Cardiac muscle cell (in vitro differentiated cells and primary cell): Measurements from ENCODE around the gene KRTAP12-3. TPM values are rescaled to one million over a fixed set of nuclear protein-coding genes. Genes with fewer than 3 reads are reported as not detected.
"Not testable (repeated sequence)": the region's sequence is repeated elsewhere in the genome, so short reads cannot be mapped to it uniquely, and the experiment has no call there.

ENCODE experiments used
- DNase-seq, 2 donors: peaks; one replicate each; pipeline versions ENCODE4 v3.0.0 to v3.0.0-alpha.2; 2010 to 2017; ENCODE audit warnings: low read depth in 1 of 2, low spot score in 1 of 2
- H3K27ac ChIP-seq: fragments of 200-600 bp; sonication (generic); 2 replicates; pipeline ENCODE4 v1.5.1; 2016
- H3K27me3 ChIP-seq: fragments of 200-600 bp; sonication (generic); 2 replicates; pipeline ENCODE4 v1.6.0; 2016; ENCODE audit warnings: control low read depth
- H3K36me3 ChIP-seq: fragments of 200-600 bp; sonication (generic); 2 replicates; pipeline ENCODE4 v1.5.1; 2016; ENCODE audit warnings: control low read depth
- H3K4me1 ChIP-seq: fragments of 200-600 bp; sonication (generic); 2 replicates; pipeline ENCODE4 v1.8.1; 2017; ENCODE audit warnings: low read depth, mild to moderate bottlenecking, mixed run types
- H3K4me3 ChIP-seq: fragments of 200-600 bp; sonication (generic); 2 replicates; pipeline ENCODE4 v1.5.1; 2016; ENCODE audit warnings: mild to moderate bottlenecking
- H3K9me3 ChIP-seq: fragments of 200-600 bp; sonication (generic); 2 replicates; pipeline ENCODE4 v1.5.1; 2017; ENCODE audit warnings: low read depth, mild to moderate bottlenecking, control low read depth
- CTCF ChIP-seq: IDR thresholded peaks from 2 replicates; pipeline ENCODE4 v1.5.1; 2012; ENCODE audit warnings: low read depth, mild to moderate bottlenecking, low read length
- polyA plus RNA-seq: library from polyadenylated mRNA; unstranded; fragments of >200 nt; fragmentation: Nextera tagmentation; extraction: Ambion mirVana; gene quantifications from 2 replicates; pipeline ENCODE4 v1.2.1, GENCODE V29; 2016
- total RNA-seq: library from RNA; depleted of rRNA; stranded (reverse); fragments of >200 nt; gene quantifications from 2 replicates; pipeline ENCODE4 v1.2.3, GENCODE V29; 2016

The KRTAP12-3 gene
- total and polyA plus RNA-seq, 2 experiments from 2014 or later: not detected

- H3K27ac ChIP-seq: no peak overlapping the region
- H3K4me3 ChIP-seq: no peak overlapping the region
- H3K9me3 ChIP-seq: no peaks in the 10 kb centered on the region
- H3K27me3 ChIP-seq: no peaks in the 10 kb centered on the region
- DNase-seq: no peak
- no peak for TF ChIP-seq CTCF
- H3K4me1 ChIP-seq: no peaks in the 10 kb centered on the region
- H3K36me3 ChIP-seq: no peaks in the 10 kb centered on the region
Measured at GRCh38 chr21:44653656-44654575, 3.8 kb upstream of the KRTAP12-3 start.

DNA sequence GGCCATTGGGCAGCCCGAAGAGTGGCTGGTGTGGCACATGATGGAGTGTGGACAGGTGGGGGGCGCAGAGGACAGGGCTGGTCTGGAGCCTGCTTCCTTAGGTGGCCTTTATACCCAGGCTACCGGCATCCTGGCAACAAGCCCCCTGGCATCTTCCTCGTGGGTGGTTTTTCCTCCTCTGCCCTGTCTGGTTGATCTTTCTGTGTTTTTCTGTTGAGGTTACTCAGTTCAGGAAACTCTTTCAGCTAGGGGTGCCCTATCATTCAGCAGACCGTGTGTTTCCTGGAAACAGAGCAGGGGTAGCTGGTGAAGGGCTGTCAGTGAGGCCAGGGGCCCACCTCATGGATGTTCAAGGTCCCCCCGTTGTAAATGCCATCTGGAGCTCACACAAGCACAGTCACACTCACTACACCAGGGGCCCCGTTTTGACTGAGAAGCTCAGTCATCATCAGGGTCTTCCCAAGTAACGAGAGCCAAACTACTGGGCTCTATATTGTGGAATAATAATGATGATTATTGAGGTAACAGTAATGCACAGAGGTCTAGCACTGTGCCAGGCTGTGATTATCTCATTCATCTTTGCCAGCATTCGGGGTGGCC is 3.1 kb upstream of the KRTAP12-3 start, which contains the start of gene KRTAP12-4:
KRTAP12-4 (minus strand) TSS at position 84 of the 600 bp plus-strand sequence; CDS start at position 39, 45 bp downstream.
- Histone ChIP-seq H3K27ac (no peak within 1 kb of the TSS), H3K4me1 (no peaks in the 10 kb centered on the region), H3K27me3 (no peaks in the 10 kb centered on the region), H3K4me3 (no peak within 1 kb of the TSS), H3K9me3 (no peaks in the 10 kb centered on the region), H3K36me3 (no peaks in the 10 kb centered on the region)
- no peak for TF ChIP-seq CTCF
- no peak for DNase-seq

DNA sequence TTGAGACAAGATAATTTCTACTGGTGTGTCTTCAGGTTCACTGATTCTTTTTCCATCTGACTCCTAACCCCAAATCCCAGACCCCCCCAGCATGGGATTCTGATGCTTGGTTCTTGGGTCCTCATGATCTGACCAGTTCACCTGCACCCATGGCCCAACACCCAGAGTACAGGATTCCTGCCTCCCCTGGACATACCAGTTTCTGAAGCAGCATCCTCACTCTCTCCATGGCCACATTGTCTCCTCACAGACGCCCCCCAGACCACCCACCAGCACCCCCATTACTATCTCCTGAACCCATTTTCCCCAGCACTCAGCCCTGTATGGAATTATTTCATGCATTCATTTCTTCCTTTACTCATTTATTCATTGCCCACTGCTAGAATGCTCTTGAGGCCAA is 864 bp upstream of the KRTAP12-3 start:
- no peak for DNase-seq
- Histone ChIP-seq H3K27me3 (no peaks in the 10 kb centered on the region), H3K9me3 (no peaks in the 10 kb centered on the region), H3K27ac (no peak overlapping the region), H3K36me3 (no peaks in the 10 kb centered on the region), H3K4me1 (no peaks in the 10 kb centered on the region), H3K4me3 (no peak overlapping the region)
- no peak for TF ChIP-seq CTCF

- H3K9me3 ChIP-seq: no peaks in the 10 kb centered on the region
- no peak overlapping the region for H3K4me3 ChIP-seq
- no peaks in the 10 kb centered on the region for H3K36me3 ChIP-seq
- no peak for DNase-seq
- H3K27ac ChIP-seq: no peak overlapping the region
- no peaks in the 10 kb centered on the region for H3K4me1 ChIP-seq
- no peaks in the 10 kb centered on the region for H3K27me3 ChIP-seq
- no peak for TF ChIP-seq CTCF
Measured at GRCh38 chr21:44658541-44658910, 794 bp downstream of the KRTAP12-3 start.

DNA sequence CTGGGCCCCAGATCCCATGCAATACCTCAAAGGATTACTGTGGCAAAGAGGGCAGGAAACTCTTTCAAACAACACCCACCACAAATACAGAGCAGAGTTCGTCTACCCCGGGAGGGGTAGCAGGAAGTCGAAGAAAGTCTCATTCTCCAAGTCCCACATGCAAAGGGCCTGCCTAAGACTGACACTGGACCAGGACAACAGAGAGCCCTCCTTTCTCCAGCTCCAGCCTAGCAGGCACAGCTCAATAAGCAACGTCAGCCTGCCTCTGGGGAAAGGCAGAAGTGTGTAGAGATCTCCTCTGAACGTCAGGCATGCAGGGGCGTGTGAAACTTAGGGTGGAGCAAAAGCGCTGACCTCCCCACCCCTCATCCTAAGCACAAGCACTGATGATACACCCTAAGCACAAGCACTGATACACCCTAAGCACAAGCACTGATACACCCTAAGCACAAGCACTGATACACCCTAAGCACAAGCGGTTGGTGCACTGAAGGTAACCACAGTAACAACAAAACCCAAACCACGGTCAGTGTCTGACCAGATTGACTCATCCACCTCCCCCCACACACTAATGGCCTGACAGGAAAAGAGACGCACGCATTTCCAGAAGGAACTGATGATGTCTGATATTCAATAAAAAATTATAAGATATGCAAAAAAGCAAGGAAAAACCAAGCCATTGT is 1.3 kb downstream of the KRTAP12-3 start:
- no peak for TF ChIP-seq CTCF
- Histone ChIP-seq H3K27me3 (no peaks in the 10 kb centered on the region), H3K4me3 (no peak overlapping the region), H3K36me3 (no peaks in the 10 kb centered on the region), H3K4me1 (no peaks in the 10 kb centered on the region), H3K9me3 (no peaks in the 10 kb centered on the region), H3K27ac (no peak overlapping the region)
- no peak for DNase-seq

DNA sequence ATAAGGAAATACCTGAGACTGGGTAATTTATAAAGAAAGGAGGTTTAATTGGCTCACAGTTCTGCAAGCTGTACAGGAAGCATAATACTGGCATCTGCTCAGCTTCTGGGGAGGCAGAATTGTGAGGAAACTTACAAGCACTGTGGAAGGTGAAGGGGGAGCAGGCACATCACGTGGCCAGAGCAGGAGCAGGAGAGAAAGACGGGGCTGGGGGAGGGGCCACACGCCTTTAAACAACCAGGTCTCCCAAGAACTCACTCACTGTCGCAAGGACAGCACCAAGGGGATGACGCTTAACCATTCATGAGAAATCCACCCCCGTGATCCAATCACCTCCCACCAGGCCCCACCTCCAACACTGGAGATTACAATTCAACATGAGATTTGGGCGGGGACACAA is 3.8 kb downstream of the KRTAP12-3 start:
- not testable (repeated sequence) for DNase-seq

More for the DNA sequence above, 3.8 kb downstream of the KRTAP12-3 start:
- not testable (repeated sequence) for H3K36me3 ChIP-seq, H3K27ac ChIP-seq, H3K27me3 ChIP-seq, H3K9me3 ChIP-seq, H3K4me3 ChIP-seq, H3K4me1 ChIP-seq
